ENCODE measurements around the gene OSBP2. TPM values are rescaled to one million over a fixed set of nuclear protein-coding genes. Genes with fewer than 3 reads are reported as not detected.

The OSBP2 gene
- total RNA-seq, 1 donor from 2014 or later, result 15.8 TPM

GRCh38 chr22:30948930-30949342, 254.3 kb downstream of the OSBP2 start:
- no peaks in the 10 kb centered on the region for H3K27me3 Mint-ChIP-seq (ENCODE audit: low read depth)
- H3K9me3 Mint-ChIP-seq, result no peaks in the 10 kb centered on the region
- no peaks in the 10 kb centered on the region for H3K4me1 Mint-ChIP-seq
- H3K4me3 Mint-ChIP-seq, result no peak overlapping the region
- peak overlapping the region; percentile 5 for H3K27ac Mint-ChIP-seq
- peaks cover 32% of the 10 kb centered on the region for H3K36me3 Mint-ChIP-seq
- no peak for TF ChIP-seq CTCF (IDR thresholded peaks at IDR 0.05; ENCODE audit: unreplicated experiment)
- DNase-seq (ENCODE audit: low spot score in 2 of 2, unreplicated experiment in 2 of 2), result no peak

GRCh38 chr22:30949934-30950660, 255.4 kb downstream of the OSBP2 start:
- peaks cover 25% of the 10 kb centered on the region for H3K36me3 Mint-ChIP-seq
- no peaks in the 10 kb centered on the region for H3K9me3 Mint-ChIP-seq
- H3K4me3 Mint-ChIP-seq, result no peak overlapping the region
- no peaks in the 10 kb centered on the region for H3K4me1 Mint-ChIP-seq
- no peak overlapping the region for H3K27ac Mint-ChIP-seq
- no peaks in the 10 kb centered on the region for H3K27me3 Mint-ChIP-seq (ENCODE audit: low read depth)
- DNase-seq (ENCODE audit: low spot score in 2 of 2, unreplicated experiment in 2 of 2), result no peak
- TF ChIP-seq CTCF (IDR thresholded peaks at IDR 0.05; ENCODE audit: unreplicated experiment), result no peak

- no peak for DNase-seq (ENCODE audit: low spot score in 2 of 2, unreplicated experiment in 2 of 2)
- H3K36me3 Mint-ChIP-seq, result peaks cover 28% of the 10 kb centered on the region
- TF ChIP-seq CTCF (IDR thresholded peaks at IDR 0.05; ENCODE audit: unreplicated experiment), result no peak
- H3K4me3 Mint-ChIP-seq, result no peak overlapping the region
- no peaks in the 10 kb centered on the region for H3K27me3 Mint-ChIP-seq (ENCODE audit: low read depth)
- H3K4me1 Mint-ChIP-seq, result no peaks in the 10 kb centered on the region
- H3K27ac Mint-ChIP-seq, result no peak overlapping the region
- H3K9me3 Mint-ChIP-seq, result no peaks in the 10 kb centered on the region
These were observed 258.5 kb downstream of the OSBP2 start for GRCh38 chr22:30953206-30953605.

GRCh38 chr22:30955153-30955552, 260.5 kb downstream of the OSBP2 start:
- peaks cover 22% of the 10 kb centered on the region for H3K36me3 Mint-ChIP-seq
- H3K4me3 Mint-ChIP-seq, result no peak overlapping the region
- no peaks in the 10 kb centered on the region for H3K9me3 Mint-ChIP-seq
- H3K27me3 Mint-ChIP-seq (ENCODE audit: low read depth), result no peaks in the 10 kb centered on the region
- H3K4me1 Mint-ChIP-seq, result no peaks in the 10 kb centered on the region
- TF ChIP-seq CTCF (IDR thresholded peaks at IDR 0.05; ENCODE audit: unreplicated experiment), result no peak
- H3K27ac Mint-ChIP-seq, result no peak overlapping the region
- DNase-seq (ENCODE audit: low spot score in 2 of 2, unreplicated experiment in 2 of 2), result no peak

Small RNA genes lying within 50 kb of the gene (microRNA-seq; reads per million reads assigned to microRNA genes)
- gene MIR3200, result 157 reads per million, percentile 65 among the genes with 10 or more reads in this experiment

Other genes starting within 250 kb of the OSBP2 start
- gene SEC14L3, start 222.9 kb upstream of the OSBP2 start, total RNA-seq, result not detected in 3 replicates
- gene SEC14L4, start 189.2 kb upstream of the OSBP2 start, total RNA-seq, result 0.11 to 0.36 TPM (median 0.20 TPM) in 3 replicates
- 2.0 to 2.3 TPM (median 2.1 TPM) in 3 replicates for gene SEC14L6, start 148.1 kb upstream of the OSBP2 start, total RNA-seq
- 0.36 to 0.81 TPM (median 0.40 TPM) in 3 replicates for gene GAL3ST1, start 120.2 kb upstream of the OSBP2 start, total RNA-seq
- gene PES1, start 103.0 kb upstream of the OSBP2 start, total RNA-seq, result 66.5 to 68.2 TPM (median 68.1 TPM) in 3 replicates
- 15.3 to 15.5 TPM (median 15.4 TPM) in 3 replicates for gene TCN2, start 87.7 kb upstream of the OSBP2 start, total RNA-seq
- 4.1 to 4.3 TPM (median 4.1 TPM) in 3 replicates for gene SLC35E4, start 59.1 kb upstream of the OSBP2 start, total RNA-seq
- 5.8 to 6.7 TPM (median 6.2 TPM) in 3 replicates for gene DUSP18, start 27.0 kb upstream of the OSBP2 start, total RNA-seq